Activated CD8-positive, alpha-beta memory T cell treated with anti-CD3 and anti-CD28 coated beads, Interleukin-2, amount 50 U/mL, for 24 hours (primary cell): Measurements from ENCODE around the gene CCDC80.
"Not testable (repeated sequence)": the region's sequence is repeated elsewhere in the genome, so short reads cannot be mapped to it uniquely, and the experiment has no call there.

ENCODE experiments used
- DNase-seq: peaks from one replicate; pipeline ENCODE4 v3.0.0-alpha.2; 2020; ENCODE audit errors: extremely low read depth

CCDC80 gene

DNA sequence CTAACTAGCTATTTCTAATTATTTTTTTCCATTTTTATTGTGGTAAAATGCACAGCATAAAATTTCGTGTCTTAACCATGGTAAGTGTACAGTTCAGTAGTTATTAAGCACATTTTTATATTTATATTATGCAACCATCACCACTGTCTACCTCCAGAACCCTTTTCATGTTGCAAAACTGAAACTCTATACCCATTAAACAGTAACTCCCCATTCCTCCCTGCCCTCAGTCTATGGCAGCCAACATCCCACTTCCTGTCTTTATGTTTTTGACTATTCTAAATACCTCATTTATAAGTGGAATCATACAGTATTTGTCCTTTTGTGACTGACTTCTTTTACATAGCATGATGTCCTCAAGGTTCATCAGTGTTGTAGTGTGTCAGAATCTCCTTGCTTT lies 53.6 kb downstream of the CCDC80 start:
- no peak for DNase-seq

DNA sequence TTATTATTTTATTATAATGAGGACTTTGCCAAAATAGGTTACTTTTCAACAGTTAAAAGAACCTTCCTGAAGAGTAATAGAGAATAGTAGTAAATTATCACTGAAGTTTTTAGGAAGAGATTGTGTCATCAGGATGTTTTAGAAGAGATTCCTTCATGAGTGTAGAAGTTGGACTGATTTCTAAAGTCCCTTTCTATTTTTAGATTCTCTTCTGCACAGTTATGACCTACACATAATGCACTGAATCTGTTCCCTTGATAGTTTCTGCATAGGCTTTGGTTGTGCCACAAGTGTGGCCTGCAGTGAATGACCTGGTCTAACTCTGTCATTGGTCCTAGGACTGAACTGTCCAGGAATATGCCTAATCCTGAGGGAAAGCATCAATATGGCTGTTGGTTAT lies 55.2 kb downstream of the CCDC80 start:
- no peak for DNase-seq

DNA sequence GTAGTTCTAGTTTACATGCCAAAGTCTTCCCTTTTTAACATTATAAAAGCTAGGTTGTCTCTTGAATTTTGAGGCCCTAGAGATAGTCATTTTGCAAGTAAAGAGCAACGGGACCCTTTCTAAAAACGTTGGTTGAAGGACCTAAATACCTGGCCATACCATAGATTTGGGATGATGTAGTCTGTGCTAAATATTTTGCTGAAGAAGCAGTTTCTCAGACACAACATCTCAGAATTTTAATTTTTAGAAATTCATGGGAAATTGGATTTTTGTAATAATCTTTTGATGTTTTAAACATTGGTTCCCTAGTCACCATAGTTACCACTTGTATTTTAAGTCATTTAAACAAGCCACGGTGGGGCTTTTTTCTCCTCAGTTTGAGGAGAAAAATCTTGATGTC lies 57.8 kb downstream of the CCDC80 start:
- no peak for DNase-seq

DNA sequence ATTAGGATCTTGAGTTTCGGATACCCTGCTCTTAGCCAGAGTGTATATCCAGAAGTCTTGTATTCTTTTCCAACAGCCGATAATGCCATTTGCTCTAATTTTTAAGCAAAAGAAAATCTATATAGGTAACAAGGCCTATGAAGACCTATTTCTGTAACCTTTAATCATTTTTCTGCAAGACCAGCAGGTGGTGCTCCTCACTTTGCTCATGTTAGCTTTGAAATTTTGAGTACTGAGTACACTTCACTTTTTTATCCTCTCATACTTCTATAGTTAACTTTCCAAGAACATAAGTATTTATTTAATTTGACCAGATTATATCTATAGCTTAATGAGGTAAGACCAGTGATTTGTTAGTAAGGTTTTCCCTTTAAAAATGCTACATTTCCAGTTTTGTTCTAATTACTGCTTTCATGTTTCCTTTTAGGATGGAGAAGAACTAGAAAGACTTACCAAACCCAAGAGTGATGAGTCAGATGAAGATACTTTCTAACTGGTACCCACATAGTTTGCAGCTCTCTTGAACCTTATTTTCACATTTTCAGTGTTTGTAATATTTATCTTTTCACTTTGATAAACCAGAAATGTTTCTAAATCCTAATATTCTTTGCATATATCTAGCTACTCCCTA lies 58.6 kb downstream of the CCDC80 start:
- DNase-seq, result no peak

DNA sequence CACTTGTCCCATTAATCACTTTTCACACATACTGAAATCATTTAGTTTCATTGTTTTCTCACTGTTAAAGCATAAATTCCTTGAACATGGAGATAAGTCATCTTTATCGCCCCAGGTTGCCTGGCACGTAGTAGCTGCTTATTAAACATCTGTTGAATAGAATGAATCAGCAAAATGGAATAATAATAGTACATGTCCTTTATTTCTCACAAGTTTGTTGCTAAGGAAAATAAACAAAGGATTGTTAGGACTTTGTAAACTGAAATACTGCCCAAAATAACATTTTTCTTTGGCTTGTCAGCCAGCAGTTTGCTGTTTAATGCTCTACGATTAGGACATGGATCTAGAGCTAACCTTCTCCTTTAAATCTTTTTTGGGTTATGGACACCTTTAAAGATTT lies 61.2 kb downstream of the CCDC80 start:
- DNase-seq, result no peak

DNA sequence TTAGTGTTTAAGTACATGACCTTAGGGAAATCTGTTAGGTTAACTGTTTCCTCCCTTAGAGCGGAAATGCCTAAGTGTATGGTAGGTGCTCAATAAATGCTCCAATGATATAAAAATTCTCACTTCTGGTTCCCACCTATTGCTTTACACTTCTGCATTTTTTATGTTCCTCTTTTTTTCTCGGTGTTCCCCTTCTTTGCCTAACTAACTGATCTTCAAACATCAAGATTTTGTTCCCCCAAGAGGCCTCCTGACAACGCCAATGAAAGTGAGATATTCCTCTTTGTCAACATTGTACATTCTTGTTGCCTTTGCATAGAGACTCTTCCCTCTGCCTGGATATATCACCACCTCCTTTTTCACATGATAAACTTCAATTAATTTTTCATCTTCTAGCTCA lies 61.7 kb downstream of the CCDC80 start:
- DNase-seq, result no peak

DNA sequence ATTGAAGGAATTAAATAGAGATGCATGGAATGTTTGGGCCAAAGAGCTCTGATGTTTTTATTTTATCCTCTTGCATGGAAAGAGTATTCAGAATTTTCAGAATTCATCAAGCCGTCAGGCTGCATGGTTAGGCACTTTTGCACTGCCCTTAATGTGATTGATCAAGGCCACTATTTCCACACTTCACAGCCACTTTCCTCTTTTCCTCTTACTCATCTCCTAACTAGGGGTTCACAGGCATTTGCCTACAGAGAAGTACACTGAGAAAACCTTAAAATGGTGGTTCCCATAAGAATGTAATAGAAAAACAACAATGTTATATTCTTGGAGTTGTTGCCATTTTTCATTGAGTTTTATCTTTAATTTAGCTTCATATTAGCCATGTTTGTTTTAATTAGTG lies 68.2 kb downstream of the CCDC80 start:
- no peak for DNase-seq

DNA sequence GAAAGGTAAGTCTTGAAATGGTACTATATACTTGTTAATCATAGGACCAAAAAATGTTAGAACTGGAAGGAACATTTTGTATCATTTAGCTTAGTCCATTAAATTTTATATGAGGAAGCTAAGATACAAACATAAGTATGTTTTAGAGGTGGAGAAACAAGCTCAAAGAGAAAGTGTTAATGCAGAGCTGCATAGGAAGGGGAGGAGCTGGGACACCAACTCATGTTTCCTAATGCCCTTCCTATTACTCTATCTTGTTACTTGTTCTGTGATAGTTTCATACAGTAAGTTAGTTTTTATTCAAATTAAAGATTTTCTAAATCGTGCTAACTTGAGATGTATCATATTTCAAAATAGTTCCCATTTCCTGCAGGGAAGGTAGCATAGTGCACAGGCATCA lies 71.7 kb downstream of the CCDC80 start:
- DNase-seq, result no peak

DNA sequence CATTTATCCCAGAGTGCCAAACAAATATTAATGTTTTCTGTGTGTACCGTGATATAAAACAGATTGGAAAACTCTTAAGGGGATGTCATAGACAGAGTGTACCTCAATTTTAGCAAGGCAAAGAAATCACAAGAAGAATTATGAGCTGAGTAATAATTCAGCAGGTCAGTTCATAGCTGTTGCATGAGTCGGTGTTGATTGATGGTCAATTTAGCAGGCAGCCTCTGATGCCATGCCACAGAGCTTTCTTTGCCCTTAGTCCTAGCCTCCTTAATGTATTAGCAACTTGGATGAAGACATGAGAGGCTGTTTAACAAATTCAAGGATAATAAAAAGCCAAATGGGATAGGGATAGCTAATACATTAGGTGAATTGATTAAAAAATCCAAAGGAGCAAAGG lies 72.3 kb downstream of the CCDC80 start:
- no peak for DNase-seq

DNA sequence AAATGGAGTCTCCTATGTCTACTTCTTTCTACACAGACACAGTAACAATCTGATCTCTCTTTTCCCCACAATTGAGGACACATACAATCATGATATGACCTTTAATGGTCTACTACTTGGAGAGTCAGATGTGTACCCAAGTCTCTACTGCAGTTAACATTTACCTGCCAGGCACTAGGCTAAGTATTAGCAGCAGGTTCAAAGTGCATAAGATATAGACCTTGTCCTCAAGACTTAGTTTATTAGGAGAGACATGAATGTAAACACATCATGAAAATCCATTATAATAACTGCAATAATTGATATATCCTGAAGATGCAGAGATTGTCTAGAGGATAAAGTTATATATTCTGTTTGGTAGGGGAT lies 76.0 kb downstream of the CCDC80 start:
- no peak for DNase-seq

DNA sequence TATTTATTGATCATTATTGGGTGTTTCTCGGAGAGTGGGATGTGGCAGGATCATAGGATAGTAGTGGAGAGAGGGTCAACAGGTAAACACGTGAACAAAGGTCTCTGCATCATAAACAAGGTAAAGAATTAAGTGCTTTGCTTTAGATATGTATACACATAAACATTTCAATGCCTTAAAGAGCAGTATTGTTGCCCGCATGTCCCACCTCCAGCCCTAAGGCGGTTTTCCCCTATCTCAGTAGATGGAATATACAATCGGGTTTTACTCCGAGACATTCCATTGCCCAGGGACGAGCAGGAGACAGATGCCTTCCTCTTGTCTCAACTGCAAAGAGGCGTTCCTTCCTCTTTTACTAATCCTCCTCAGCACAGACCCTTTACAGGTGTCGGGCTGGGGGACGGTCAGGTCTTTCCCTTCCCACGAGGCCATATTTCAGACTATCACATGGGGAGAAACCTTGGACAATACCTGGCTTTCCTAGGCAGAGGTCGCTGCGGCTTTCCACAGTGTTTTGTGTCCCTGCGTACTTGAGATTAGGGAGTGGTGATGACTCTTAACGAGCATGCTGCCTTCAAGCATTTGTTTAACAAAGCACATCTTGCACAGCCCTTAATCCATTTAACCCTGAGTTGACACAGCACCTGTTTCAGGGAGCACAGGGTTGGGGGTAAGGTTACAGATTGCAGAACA lies 76.5 kb downstream of the CCDC80 start:
- not testable (repeated sequence) for DNase-seq

DNA sequence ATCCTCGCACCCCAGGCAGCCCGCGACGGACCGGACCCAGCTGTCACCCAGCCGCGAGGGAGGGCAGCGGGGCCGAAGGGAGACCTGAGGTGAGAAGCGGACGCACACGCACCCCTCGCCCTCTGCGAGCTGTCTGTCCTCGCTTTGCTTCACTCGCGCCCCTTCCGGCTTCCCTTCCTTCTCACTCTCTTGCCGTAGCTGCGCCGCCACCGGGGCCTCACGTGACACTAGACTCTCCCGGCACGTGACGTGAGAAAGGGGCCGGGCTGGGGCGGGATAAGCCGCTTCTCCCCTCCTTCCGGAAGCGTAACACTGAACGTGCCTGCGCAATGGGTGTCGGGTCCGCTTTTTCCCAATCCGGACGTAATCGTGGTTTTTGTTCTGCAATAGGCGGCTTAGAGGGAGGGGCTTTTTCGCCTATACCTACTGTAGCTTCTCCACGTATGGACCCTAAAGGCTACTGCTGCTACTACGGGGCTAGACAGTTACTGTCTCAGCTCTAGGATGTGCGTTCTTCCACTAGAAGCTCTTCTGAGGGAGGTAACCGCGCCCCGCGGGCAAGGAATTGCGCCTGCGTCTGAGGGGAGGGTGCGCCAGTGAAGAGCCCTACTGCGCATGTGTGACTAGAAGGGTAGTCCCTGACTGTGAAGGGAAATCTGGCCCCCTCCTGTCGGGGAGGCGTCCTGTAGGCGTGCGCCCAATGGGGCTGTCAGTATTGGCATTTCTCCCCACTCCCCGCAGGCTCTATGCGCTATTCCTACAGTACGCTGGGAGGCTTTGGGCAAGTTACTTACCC lies 79.0 kb downstream of the CCDC80 start, which contains the start of the genes ATG3 and SLC35A5:
TSS of gene ATG3 (minus strand) at position 229 of the 796 bp plus-strand sequence. CDS start 434 bp downstream, outside the sequence.
TSS of gene SLC35A5 (plus strand) at position 312 of the 796 bp plus-strand sequence. CDS start 1,359 bp downstream, outside the sequence.
- DNase-seq, result peak; percentile 96

DNA sequence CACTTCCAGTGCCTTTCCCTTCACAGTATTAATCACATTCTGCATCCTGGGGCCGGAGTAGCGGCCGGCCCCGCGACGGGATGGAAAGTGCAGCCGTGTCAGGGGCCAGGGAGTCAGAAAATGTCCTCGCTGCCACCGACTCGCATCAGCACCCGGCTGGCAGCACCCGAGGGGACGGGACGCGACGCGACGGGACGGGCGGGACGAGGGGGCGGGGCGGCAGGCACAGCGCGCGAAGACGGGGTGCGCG lies 79.5 kb downstream of the CCDC80 start:
- peak; percentile 56 for DNase-seq

DNA sequence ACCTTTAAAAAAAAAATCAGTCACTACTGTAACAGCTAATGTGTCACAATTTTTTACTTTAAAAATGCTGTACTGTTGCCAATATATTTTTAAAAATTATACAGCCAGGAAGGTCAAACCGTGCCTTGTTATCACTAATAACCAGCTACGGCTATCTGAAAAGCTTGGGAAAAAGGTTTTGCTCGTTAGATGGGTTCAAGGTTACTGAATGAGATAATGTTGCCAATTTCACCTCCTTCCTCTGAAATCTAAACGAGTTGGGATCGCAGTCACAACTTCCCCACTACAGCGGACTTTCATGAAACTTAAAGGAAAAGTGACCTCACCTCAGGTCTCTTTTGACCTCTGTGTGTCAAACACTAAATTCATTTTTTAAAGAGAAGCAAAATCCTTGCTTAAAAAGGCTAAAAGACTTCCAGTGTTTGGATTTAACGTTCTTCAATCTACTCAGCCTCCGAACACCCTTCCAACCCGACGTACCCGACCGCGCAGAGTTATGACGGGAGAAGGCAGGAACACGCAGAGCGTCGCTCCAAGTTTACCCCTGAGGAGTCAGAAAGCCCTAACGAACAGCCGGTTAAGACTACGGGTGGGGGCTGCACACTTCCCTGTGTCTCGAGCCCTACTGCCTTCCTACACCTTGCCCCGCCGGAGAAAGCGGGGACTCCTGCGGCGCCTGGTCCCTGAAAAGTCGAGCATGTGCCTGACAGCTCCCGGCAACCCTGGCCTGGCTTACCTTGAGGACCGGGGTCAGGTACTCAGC lies 80.0 kb downstream of the CCDC80 start:
- peak; percentile 14 for DNase-seq

DNA sequence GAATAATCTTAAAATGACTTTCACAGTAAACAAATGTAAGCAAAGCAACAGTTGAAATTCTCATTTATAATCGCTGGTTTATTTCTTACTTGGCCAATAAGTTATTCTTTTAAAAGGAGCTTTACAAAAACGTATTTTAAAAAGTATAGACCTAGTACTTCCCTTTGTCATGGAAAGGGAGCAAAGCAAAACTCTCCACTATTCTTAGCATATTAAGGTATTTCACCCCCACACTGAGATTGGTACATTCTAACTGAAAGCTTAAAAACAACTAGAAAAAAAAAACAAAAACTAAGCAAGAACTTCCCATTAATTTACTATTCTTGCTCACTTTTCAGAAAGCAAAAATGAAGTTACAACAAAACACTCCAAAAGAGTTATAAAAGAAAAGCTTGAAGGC lies 80.6 kb downstream of the CCDC80 start:
- no peak for DNase-seq

DNA sequence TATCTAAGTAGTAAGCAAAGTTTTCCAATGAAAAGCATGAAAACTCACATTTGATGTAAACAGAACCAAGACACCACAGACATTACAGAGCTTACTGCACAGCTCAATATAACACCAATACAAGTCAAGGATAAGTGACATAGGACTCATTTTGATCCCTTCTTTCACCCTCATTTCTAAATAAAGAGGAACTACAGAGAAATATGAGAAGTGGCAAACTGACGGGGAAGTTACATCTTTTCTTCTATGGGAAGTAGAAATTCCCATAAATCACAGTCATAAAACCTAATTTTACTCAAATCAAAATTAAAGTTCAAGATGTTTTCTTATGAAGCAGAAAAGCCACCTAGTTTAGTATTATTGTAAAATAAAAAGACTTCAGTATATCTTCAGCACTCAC lies 83.0 kb downstream of the CCDC80 start:
- no peak for DNase-seq

DNA sequence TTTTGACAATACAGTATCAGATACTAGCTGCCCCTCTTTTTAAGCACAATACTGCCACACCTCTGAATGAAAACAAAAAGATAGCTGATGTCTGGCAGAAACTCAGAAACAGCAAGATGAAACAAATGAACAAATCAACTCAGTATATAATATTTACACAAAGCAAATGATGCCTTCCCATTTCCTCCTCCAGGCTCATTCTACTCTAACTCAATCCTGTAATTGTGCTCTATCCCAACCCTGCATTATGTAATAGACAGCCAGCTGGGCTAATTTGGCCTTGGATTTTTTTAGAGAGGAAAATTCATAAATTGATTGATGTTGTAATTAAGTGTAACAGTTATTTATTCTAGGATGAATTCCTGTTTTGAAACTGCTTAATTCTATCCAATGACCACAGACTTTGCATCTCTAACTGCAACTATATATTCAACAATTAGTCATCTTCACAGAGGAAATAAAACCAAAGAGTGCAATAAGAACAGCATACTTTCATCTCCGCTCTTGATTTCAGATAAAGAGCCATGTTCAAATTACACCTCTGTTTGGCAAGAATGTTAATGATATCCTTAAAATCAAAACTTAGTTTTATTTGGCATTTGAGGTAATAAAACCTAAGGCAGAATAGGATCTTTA lies 85.3 kb downstream of the CCDC80 start:
- DNase-seq, result no peak

DNA sequence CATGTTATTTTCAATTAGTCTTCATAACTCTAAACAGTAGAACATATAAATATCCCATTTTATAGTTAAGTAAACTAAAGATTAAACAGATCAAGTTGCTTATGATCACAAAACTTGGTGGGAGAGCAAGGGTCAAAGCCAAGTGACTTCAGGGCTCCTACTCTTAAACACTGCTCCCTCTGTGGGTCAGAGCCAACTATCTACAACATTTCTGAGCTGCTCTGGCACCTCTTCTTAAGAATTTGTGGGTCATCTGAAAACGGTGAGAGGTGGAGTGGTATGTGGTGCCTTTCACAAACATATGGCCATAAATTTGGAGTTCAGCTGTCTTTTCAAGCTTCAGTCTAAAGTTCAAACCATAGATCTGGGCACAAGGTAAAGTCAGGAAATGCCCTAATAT lies 90.1 kb downstream of the CCDC80 start:
- no peak for DNase-seq
